ENCODE results near the gene TM7SF3.

GRCh38 chr12:26995706-26996105, 18.5 kb downstream of the TM7SF3 start:
- no peak for TF ChIP-seq EZH2phosphoT487 (IDR thresholded peaks at IDR 0.05; ENCODE audit: insufficient read depth, low read depth)
- no peak for TF ChIP-seq EZH2 (IDR thresholded peaks at IDR 0.05; ENCODE audit: insufficient read depth, poor library complexity, severe bottlenecking)

Measured in GM23248 (cell line).